Memory B cell (primary cell): ENCODE data around the gene RARB.

Experiments used
- ATAC-seq: fragments of 150-1000 bp; cut with Tn5 transposase; 2 replicates; pipeline ENCODE4 v1.10.0; 2021; ENCODE audit warnings: low read depth, mild to moderate bottlenecking, moderate library complexity
- DNase-seq, 2 donors: peaks; one replicate each; pipeline ENCODE4 v3.0.0; 2022; ENCODE audit warnings: low spot score in 2 of 2
- H3K27ac Mint-ChIP-seq: one replicate; pipeline ENCODE4 v1.8.0; 2022; ENCODE audit warnings: mild to moderate bottlenecking, moderate library complexity, mixed read lengths
- H3K27me3 Mint-ChIP-seq: one replicate; pipeline ENCODE4 v1.8.0; 2022; ENCODE audit warnings: mixed read lengths
- H3K36me3 Mint-ChIP-seq: one replicate; pipeline ENCODE4 v1.8.0; 2022; ENCODE audit warnings: mild to moderate bottlenecking, mixed read lengths
- H3K4me1 Mint-ChIP-seq: one replicate; pipeline ENCODE4 v1.8.0; 2022; ENCODE audit warnings: mixed read lengths
- H3K4me3 Mint-ChIP-seq: one replicate; pipeline ENCODE4 v1.8.0; 2022; ENCODE audit warnings: mild to moderate bottlenecking, moderate library complexity, mixed read lengths
- H3K9me3 Mint-ChIP-seq: one replicate; pipeline ENCODE4 v1.8.0; 2022; ENCODE audit warnings: mixed read lengths

Gene RARB

DNA sequence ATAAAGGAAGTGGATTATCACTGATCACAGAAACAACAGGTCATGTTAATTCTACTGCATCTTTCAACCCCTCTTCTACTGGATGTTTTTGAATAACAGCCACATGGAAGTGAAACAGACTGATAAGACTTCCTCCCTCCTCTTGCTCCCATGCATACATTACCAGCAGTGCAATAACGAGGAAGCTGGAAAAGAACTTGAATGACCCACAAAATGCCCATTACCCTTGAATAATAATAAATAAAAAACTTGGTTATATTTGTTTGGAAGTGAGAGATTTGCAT lies 51.6 kb downstream of the RARB start:
- no peak for ATAC-seq
- H3K36me3 Mint-ChIP-seq = no peaks in the 10 kb centered on the region
- no peaks in the 10 kb centered on the region for H3K4me1 Mint-ChIP-seq
- no peak overlapping the region for H3K4me3 Mint-ChIP-seq
- no peak for DNase-seq
- peaks cover 3% of the 10 kb centered on the region for H3K27me3 Mint-ChIP-seq
- no peak overlapping the region for H3K27ac Mint-ChIP-seq
- no peaks in the 10 kb centered on the region for H3K9me3 Mint-ChIP-seq

GRCh38 chr3:25480811-25481210 lies 52.7 kb downstream of the RARB start:
- Mint-ChIP-seq H3K4me1 (no peaks in the 10 kb centered on the region), H3K36me3 (no peaks in the 10 kb centered on the region), H3K27ac (no peak overlapping the region), H3K27me3 (peaks cover 3% of the 10 kb centered on the region), H3K9me3 (no peaks in the 10 kb centered on the region), H3K4me3 (no peak overlapping the region)
- no peak for DNase-seq
- ATAC-seq = no peak

GRCh38 chr3:25481386-25481785 lies 53.3 kb downstream of the RARB start:
- H3K4me3 Mint-ChIP-seq = no peak overlapping the region
- H3K36me3 Mint-ChIP-seq = no peaks in the 10 kb centered on the region
- H3K9me3 Mint-ChIP-seq = no peaks in the 10 kb centered on the region
- no peaks in the 10 kb centered on the region for H3K4me1 Mint-ChIP-seq
- no peak overlapping the region for H3K27ac Mint-ChIP-seq
- DNase-seq (no peak), ATAC-seq (no peak)
- H3K27me3 Mint-ChIP-seq = peaks cover 3% of the 10 kb centered on the region

DNA sequence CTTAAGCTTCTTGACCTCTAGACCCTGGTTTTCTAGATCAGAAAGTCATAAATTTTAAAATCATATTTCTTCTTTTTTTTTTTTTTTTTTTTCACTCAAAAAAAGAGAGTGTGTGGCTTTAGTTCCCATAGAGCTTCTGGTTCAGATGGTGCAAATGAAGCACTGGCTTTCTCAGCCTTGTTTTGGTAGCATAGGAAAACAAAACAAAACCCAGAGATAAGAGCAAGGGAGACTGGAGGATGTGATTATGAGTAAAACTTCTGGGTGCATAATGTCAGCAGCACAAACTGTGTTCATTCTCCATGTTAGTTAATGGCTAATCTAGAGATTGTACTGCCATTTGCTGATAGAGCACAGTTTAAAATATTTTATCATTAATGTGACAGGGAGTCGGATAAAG lies 55.4 kb downstream of the RARB start:
- H3K27ac Mint-ChIP-seq = no peak overlapping the region
- ATAC-seq (no peak), DNase-seq (no peak)
- no peak overlapping the region for H3K4me3 Mint-ChIP-seq
- H3K4me1 Mint-ChIP-seq = no peaks in the 10 kb centered on the region
- H3K27me3 Mint-ChIP-seq = peaks cover 3% of the 10 kb centered on the region
- no peaks in the 10 kb centered on the region for H3K9me3 Mint-ChIP-seq
- H3K36me3 Mint-ChIP-seq = no peaks in the 10 kb centered on the region

- no peak for ATAC-seq
- H3K9me3 Mint-ChIP-seq = peaks cover 2% of the 10 kb centered on the region
- no peaks in the 10 kb centered on the region for H3K36me3 Mint-ChIP-seq
- H3K27ac Mint-ChIP-seq = no peak overlapping the region
- no peak for DNase-seq
- peaks cover 3% of the 10 kb centered on the region for H3K27me3 Mint-ChIP-seq
- H3K4me3 Mint-ChIP-seq = no peak overlapping the region
- H3K4me1 Mint-ChIP-seq = no peaks in the 10 kb centered on the region
Observed at GRCh38 chr3:25485673-25486072, 57.6 kb downstream of the RARB start.

DNA sequence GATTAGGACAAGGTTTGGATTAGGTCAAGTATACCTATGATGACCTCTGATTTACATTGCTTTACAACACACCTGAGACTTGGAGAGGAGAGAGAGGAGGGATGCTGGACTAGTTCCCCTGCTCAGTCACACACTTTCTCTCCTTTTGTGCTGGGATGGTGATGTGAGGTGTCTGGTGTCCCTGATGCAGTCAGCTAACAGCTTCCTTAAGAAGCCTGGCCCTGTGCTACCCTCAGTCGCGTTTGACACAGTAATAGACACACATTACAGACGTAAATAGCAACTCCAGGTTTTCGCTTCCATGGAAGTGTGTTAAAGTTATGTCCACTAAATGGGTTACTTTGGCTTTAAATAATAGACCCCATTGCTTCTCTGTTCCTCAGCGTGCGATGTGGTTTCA lies 58.9 kb downstream of the RARB start:
- no peak overlapping the region for H3K27ac Mint-ChIP-seq
- H3K36me3 Mint-ChIP-seq = no peaks in the 10 kb centered on the region
- peaks cover 2% of the 10 kb centered on the region for H3K27me3 Mint-ChIP-seq
- no peak overlapping the region for H3K4me3 Mint-ChIP-seq
- peaks cover 2% of the 10 kb centered on the region for H3K9me3 Mint-ChIP-seq
- DNase-seq (no peak), ATAC-seq (no peak)
- H3K4me1 Mint-ChIP-seq = no peaks in the 10 kb centered on the region

DNA sequence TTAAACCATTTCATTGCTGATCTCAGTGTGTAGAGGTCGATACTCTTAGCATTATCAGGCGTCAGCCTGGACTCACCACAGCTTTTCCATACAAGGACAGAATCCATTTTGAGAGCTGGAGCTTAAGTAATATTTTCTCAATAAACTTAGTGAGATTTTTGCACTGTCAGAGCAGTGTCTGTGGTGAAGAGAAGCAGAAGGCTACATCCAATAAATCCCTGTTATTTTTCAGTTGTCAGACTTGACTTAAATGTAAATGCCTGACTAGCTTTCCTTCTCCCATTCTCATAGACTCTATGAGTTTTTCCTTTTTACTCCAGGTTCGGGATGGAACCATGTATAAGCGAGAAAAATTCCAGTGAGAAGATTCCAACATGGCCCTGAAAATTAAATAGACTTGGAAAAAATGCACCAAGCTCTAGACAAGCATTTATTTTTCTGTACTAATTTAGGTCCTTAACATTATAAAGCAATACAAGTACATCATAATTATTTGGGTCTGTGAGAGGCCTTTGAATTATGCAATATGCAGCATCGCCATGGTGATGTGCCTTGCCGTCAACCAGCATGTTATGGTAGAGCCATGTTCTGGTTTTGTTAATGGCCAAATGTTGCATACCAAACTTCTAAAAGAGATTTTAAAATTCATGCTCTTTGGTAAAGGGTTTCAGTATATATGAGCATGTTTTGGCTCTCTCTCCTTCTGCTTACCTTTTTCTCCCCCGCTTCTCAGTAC lies 62.0 kb downstream of the RARB start:
- H3K9me3 Mint-ChIP-seq = peaks cover 9% of the 10 kb centered on the region
- no peak for DNase-seq
- no peak overlapping the region for H3K27ac Mint-ChIP-seq
- no peaks in the 10 kb centered on the region for H3K27me3 Mint-ChIP-seq
- no peak for ATAC-seq
- H3K36me3 Mint-ChIP-seq = no peaks in the 10 kb centered on the region
- H3K4me3 Mint-ChIP-seq = no peak overlapping the region
- no peaks in the 10 kb centered on the region for H3K4me1 Mint-ChIP-seq

GRCh38 chr3:25493246-25493645 lies 65.2 kb downstream of the RARB start:
- Mint-ChIP-seq H3K4me3 (no peak overlapping the region), H3K27me3 (no peaks in the 10 kb centered on the region), H3K4me1 (no peaks in the 10 kb centered on the region), H3K9me3 (peaks cover 11% of the 10 kb centered on the region), H3K36me3 (no peaks in the 10 kb centered on the region), H3K27ac (no peak overlapping the region)
- DNase-seq (no peak), ATAC-seq (no peak)

- H3K27me3 Mint-ChIP-seq = no peaks in the 10 kb centered on the region
- no peak for ATAC-seq
- H3K9me3 Mint-ChIP-seq = peaks cover 11% of the 10 kb centered on the region
Observed at GRCh38 chr3:25493786-25494185, 65.7 kb downstream of the RARB start.

DNA sequence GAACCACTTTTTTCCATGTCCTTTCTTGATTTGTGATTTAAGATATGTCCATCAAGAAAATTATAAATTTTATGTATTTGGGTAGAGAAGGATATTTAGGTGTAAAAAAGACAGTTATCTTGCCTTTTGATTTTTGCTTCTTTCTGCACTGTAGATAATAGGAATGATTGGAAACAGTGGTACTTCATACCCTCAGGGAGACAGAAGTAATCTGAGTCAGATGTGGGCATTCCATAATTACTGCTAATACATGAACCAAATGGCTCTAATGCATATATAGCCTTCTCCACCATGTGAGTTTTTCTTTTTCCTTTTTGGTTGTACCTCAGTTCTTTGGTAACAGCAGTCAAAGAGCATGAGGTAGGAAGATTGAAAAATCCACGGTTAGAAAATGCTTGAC lies 67.2 kb downstream of the RARB start:
- Mint-ChIP-seq H3K27me3 (no peaks in the 10 kb centered on the region), H3K4me3 (no peak overlapping the region), H3K36me3 (no peaks in the 10 kb centered on the region), H3K27ac (no peak overlapping the region), H3K9me3 (peaks cover 10% of the 10 kb centered on the region), H3K4me1 (no peaks in the 10 kb centered on the region)
- DNase-seq (no peak), ATAC-seq (no peak)

More at GRCh38 chr3:25493786-25494185, 65.7 kb downstream of the RARB start:
- Mint-ChIP-seq H3K27ac (no peak overlapping the region), H3K4me3 (no peak overlapping the region), H3K36me3 (no peaks in the 10 kb centered on the region), H3K4me1 (no peaks in the 10 kb centered on the region)
- no peak for DNase-seq

GRCh38 chr3:25495726-25496253 lies 67.7 kb downstream of the RARB start:
- H3K4me3 Mint-ChIP-seq = no peak overlapping the region
- peaks cover 10% of the 10 kb centered on the region for H3K9me3 Mint-ChIP-seq
- DNase-seq = no peak
- no peaks in the 10 kb centered on the region for H3K36me3 Mint-ChIP-seq
- H3K4me1 Mint-ChIP-seq = no peaks in the 10 kb centered on the region
- no peak for ATAC-seq
- H3K27me3 Mint-ChIP-seq = no peaks in the 10 kb centered on the region
- H3K27ac Mint-ChIP-seq = no peak overlapping the region

GRCh38 chr3:25497096-25497495 lies 69.0 kb downstream of the RARB start:
- H3K4me1 Mint-ChIP-seq = no peaks in the 10 kb centered on the region
- no peak overlapping the region for H3K27ac Mint-ChIP-seq
- no peak for DNase-seq
- no peak overlapping the region for H3K4me3 Mint-ChIP-seq
- no peaks in the 10 kb centered on the region for H3K36me3 Mint-ChIP-seq
- H3K27me3 Mint-ChIP-seq = no peaks in the 10 kb centered on the region
- ATAC-seq = no peak
- H3K9me3 Mint-ChIP-seq = peaks cover 10% of the 10 kb centered on the region

GRCh38 chr3:25500706-25501210 lies 72.7 kb downstream of the RARB start:
- no peak overlapping the region for H3K4me3 Mint-ChIP-seq
- ATAC-seq (no peak), DNase-seq (no peak)
- H3K27ac Mint-ChIP-seq = no peak overlapping the region
- H3K27me3 Mint-ChIP-seq = no peaks in the 10 kb centered on the region
- H3K9me3 Mint-ChIP-seq = peaks cover 2% of the 10 kb centered on the region
- no peaks in the 10 kb centered on the region for H3K36me3 Mint-ChIP-seq
- no peaks in the 10 kb centered on the region for H3K4me1 Mint-ChIP-seq

DNA sequence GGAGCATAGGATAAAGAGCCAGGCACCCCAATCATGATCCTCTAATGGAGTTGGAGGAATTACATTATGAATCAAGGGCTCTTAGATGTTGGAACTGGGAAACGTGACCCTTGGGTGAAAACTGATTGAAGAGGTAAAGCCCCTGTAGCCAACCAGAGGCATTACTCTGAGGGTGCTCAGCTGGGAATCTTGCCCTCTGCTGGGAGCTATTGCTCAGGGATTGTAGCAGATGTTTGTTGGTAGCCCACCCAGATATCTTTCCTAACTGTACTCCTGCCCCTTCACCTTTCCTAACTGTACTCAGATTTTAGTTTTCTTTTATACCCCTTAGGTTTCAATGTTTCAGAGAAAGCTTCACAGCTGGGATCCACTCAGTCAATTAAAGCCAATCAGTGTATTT lies 74.2 kb downstream of the RARB start:
- peaks cover 2% of the 10 kb centered on the region for H3K9me3 Mint-ChIP-seq
- no peak for ATAC-seq
- DNase-seq = no peak
- no peaks in the 10 kb centered on the region for H3K36me3 Mint-ChIP-seq
- H3K27me3 Mint-ChIP-seq = no peaks in the 10 kb centered on the region
- no peak overlapping the region for H3K4me3 Mint-ChIP-seq
- no peaks in the 10 kb centered on the region for H3K4me1 Mint-ChIP-seq
- no peak overlapping the region for H3K27ac Mint-ChIP-seq

GRCh38 chr3:25503898-25504301 lies 75.8 kb downstream of the RARB start:
- no peak overlapping the region for H3K4me3 Mint-ChIP-seq
- ATAC-seq (no peak), DNase-seq (no peak)
- no peak overlapping the region for H3K27ac Mint-ChIP-seq
- no peaks in the 10 kb centered on the region for H3K27me3 Mint-ChIP-seq
- no peaks in the 10 kb centered on the region for H3K4me1 Mint-ChIP-seq
- H3K9me3 Mint-ChIP-seq = no peaks in the 10 kb centered on the region
- no peaks in the 10 kb centered on the region for H3K36me3 Mint-ChIP-seq
